COLO829 (cell line): ENCODE measurements around the gene FXYD4.
"Not testable (repeated sequence)": the region's sequence is repeated elsewhere in the genome, so short reads cannot be mapped to it uniquely, and the experiment has no call there.

Source experiments
- DNase-seq: peaks from one replicate; pipeline ENCODE4 v3.0.0; 2012; ENCODE audit warnings: low spot score

Gene FXYD4

DNA sequence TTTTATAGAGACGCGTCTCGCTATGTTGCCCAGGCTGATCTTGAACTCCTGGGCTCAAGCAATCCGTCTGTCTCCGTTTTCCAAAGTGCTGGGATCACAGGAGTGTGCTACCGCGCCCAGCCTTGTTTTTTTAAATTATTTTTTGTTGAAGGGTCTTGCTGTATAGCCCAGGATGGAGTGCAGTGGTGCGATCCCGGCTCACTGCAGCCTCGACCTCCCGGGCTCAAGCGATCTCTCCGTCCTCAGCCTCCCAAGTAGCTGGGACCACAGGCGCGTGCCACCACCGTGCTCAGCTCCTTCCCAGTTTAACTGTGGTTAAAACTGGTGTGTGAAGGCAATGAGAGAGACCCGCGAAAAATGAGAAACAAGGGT lies 48.5 kb downstream of the FXYD4 start:
- DNase-seq = no peak

DNA sequence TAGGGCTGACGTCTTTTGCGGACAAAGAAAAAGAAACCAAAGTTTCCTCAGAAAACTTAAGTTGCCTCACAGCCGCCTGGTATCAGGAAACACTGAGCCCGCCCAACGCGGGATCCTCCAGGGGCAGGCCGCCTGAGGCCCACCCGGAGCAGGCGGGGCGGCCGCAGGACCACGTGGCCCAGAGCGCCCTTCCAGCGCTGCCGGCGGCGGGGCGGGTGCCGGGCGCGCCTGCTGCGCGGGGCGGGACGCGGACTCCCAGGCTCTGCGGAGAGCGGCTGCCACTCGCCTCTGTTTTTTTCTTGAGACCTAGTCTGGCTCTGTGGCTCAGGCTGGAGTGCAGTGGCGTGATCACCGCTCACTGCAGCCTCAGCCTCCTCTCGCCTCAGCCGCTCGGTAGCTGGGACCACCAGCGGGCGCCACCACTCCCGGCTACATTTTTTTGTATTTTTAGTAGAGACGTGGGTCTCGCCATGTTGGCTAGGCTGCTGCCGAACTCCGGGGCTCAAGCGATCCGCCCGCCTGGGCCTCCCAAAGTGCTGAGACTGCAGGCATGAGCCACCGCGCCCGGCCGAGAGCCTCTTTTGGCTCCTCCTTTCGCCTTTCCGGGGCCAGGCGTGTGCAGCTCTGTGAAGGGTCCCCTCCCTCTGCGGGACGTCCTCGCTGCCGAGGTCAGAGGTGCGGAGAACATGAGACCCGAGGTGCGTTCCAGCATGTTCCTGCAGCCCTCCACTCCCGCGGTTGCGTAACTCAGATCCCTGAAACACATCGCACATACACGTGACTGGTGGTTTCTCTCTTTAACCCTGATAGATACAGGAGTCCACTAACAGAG lies 49.1 kb downstream of the FXYD4 start:
- DNase-seq = no peak

DNA sequence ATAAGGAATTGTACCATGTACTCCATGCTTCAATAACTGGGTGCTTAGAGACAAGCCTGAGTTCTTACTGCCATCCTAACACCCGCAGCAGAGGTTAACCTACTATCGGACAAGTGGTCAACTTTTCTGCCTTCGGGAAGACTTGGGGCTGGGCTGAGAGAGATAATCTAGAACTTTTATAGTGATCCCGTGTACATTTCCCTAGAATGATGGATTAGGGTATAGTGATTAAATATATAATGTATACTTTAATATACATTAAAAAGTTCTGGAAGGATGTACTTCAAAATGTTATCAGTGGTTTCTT lies 49.7 kb downstream of the FXYD4 start:
- DNase-seq = no peak

DNA sequence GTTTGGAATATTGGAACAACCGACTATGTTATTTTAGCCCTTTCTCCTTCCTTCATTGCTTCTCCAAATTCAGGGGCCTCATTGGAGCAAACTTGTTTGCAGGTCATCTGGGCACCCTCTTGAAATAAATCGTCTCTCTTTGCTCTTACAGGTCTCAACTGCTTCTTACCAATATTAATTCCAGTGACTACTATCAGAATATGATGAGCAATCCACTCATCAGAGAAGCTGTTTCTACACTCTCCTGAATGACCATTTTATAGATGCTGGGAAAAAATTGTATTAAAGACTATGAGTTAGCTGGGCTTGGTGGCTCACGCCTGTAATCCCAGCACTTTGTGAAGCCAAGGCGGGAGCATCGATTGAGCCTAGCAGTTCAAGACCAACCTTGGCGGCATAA lies 50.1 kb downstream of the FXYD4 start:
- DNase-seq = no peak

DNA sequence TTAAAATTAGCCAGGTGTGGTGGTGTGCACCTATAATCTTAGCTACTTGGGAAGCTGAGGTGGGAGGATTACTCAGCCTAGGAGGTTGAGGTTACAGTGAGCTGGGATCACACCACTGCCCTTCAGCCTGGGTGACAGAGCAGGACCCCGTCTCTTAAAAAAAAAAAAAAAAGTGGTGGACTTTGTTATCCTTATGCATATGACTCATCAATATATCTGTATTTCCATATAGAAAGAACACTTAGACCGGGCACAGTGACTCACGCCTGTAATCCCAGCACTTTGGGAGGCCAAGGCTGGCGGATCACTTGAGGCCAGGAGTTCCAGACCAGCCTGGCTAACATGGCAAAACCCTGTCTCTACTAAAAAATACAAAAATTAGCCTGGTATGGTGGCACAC lies 50.5 kb downstream of the FXYD4 start:
- not testable (repeated sequence) for DNase-seq

DNA sequence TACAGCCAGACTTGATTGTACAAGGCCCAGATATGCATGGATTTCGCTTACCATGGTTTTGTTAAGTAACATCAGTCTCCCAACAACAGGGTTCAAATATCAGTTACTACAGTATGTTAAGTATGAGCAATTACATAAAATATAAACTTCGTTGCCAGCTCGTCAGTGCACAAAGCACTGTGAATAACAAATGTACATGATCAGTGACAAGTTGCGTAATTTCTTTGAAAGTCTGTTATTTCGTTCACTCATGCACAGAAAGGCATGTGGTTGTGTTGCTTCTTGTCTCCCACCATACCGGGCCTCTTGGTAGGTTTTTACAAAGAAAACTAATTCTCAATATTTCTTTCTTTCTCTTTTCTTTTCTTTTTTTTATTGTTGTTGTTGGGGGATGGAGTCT lies 53.0 kb downstream of the FXYD4 start:
- no peak for DNase-seq
